Adrenal gland (tissue), 5 donors: ENCODE data around the gene TRAPPC12.
"Not testable (repeated sequence)": the region's sequence is repeated elsewhere in the genome, so short reads cannot be mapped to it uniquely, and the experiment has no call there.

Source experiments
- CTCF ChIP-seq, 6 experiments: fragments of 450-650 bp in 4 of 6; fragments of 200-600 bp in 2 of 6; sonication (generic) in 1 of 6; IDR thresholded peaks; 1 replicate in 5 of 6; 2 replicates in 1 of 6; pipeline versions ENCODE4 v1.5.1 to v1.8.0; 2016 to 2021; ENCODE audit warnings: antibody characterized with exemption in 6 of 6, mild to moderate bottlenecking in 2 of 6, moderate library complexity in 1 of 6
- POLR2A ChIP-seq, 2 donors: fragments of 450-650 bp; IDR thresholded peaks; one replicate each; pipeline ENCODE4 v1.6.1; 2017; ENCODE audit warnings: antibody characterized with exemption in 2 of 2, mild to moderate bottlenecking in 2 of 2, moderate library complexity in 1 of 2
- donor health status: DM: no; HTN: no; CAD: no.

GRCh38 chr2:3448441-3448911 is 69.0 kb downstream of the TRAPPC12 start:
- TF ChIP-seq CTCF, POLR2A (IDR thresholded peaks at IDR 0.05): not testable (repeated sequence)
